ENCODE data around the gene EEFSEC.

DNA sequence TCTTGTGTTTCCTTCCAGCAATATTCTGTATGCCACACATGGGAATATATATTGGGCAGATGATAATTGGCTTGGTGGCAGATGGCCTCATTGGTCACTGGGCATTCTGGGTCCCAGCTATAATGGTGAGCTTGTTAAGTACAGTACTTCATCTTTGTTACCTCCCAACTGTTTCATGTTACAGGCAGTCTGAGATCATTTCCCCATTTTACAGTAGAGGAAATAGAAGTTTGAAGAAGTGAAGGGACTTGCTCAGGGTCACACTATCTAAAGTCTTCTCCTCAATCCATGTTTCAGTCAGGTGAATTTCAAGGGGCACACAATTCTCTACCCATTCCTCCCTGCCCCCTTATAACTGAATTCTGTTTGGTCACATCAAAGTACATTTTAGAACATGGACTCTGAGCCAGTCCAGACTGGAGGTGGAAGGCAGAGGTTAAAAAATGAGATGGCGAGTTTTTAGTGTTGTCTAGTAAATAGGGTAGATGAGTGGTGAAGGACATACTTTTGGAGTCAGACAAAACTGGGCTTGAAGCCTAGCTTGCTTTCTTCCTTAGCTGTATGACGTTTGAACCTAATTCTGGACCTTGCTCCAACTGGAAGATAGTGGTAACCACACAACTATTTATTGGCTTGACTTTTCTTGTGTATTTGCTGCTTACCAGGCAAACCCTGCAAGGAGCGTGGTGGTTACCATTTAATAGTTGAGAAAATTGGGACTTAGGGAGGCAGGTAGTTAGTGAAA lies 2.5 kb downstream of the EEFSEC start:
- TF ChIP-seq, protein P1, sequence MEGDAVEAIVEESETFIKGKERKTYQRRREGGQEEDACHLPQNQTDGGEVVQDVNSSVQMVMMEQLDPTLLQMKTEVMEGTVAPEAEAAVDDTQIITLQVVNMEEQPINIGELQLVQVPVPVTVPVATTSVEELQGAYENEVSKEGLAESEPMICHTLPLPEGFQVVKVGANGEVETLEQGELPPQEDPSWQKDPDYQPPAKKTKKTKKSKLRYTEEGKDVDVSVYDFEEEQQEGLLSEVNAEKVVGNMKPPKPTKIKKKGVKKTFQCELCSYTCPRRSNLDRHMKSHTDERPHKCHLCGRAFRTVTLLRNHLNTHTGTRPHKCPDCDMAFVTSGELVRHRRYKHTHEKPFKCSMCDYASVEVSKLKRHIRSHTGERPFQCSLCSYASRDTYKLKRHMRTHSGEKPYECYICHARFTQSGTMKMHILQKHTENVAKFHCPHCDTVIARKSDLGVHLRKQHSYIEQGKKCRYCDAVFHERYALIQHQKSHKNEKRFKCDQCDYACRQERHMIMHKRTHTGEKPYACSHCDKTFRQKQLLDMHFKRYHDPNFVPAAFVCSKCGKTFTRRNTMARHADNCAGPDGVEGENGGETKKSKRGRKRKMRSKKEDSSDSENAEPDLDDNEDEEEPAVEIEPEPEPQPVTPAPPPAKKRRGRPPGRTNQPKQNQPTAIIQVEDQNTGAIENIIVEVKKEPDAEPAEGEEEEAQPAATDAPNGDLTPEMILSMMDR (conservative IDR thresholded peaks at IDR 0.05; ENCODE audit: low read depth, low read length) = no peak
- no peak for TF ChIP-seq RAD21 (IDR thresholded peaks at IDR 0.05; ENCODE audit: low read length)
- TF ChIP-seq POLR2A (IDR thresholded peaks at IDR 0.05; ENCODE audit: low read depth, low read length) = no peak
- TF ChIP-seq, protein P2, sequence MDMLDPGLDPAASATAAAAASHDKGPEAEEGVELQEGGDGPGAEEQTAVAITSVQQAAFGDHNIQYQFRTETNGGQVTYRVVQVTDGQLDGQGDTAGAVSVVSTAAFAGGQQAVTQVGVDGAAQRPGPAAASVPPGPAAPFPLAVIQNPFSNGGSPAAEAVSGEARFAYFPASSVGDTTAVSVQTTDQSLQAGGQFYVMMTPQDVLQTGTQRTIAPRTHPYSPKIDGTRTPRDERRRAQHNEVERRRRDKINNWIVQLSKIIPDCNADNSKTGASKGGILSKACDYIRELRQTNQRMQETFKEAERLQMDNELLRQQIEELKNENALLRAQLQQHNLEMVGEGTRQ (IDR thresholded peaks at IDR 0.05; ENCODE audit: low read depth, low read length) = no peak
